Gastroesophageal sphincter (tissue), 3 donors: Measurements from ENCODE around the gene OVAAL.

Experiments used
- CTCF ChIP-seq, 4 experiments: fragments of 200-600 bp in 2 of 4; fragments of 450-650 bp in 2 of 4; sonication (generic) in 1 of 4; IDR thresholded peaks; one replicate each; pipeline ENCODE4 v1.5.1; 2017 to 2019; ENCODE audit warnings: antibody characterized with exemption in 4 of 4, mild to moderate bottlenecking in 2 of 4, moderate library complexity in 2 of 4
- POLR2A ChIP-seq, 2 donors: fragments of 450-650 bp; IDR thresholded peaks; one replicate each; pipeline ENCODE4 v1.6.1; 2017; ENCODE audit warnings: antibody characterized with exemption in 2 of 2, mild to moderate bottlenecking in 2 of 2, moderate library complexity in 1 of 2
- POLR2AphosphoS5 ChIP-seq: sonication (generic); formaldehyde crosslinking; IDR thresholded peaks from one replicate; pipeline ENCODE4 v1.6.1; 2017; ENCODE audit warnings: antibody characterized with exemption

DNA sequence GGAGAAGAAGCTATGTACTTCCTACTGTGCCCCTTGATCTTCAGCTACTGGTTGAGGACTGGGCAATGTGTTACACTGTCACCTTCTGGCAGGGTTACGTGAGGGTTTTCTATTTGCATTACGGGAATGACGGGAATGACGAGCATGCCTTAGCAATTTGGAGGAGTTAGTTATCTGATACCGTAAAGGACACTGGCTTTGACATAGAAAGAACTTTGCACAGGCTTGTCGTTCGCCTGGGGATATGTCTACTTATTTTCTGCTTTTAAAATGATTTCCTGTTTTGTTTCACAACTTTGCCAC lies 36.6 kb upstream of the OVAAL start:
- TF ChIP-seq POLR2A (IDR thresholded peaks at IDR 0.05) (no peak), CTCF (IDR thresholded peaks at IDR 0.05) (no peak), POLR2AphosphoS5 (no peak)
